Testis (tissue), 3 donors: Measurements from ENCODE around the gene MACROD2. TPM values are rescaled to one million over a fixed set of nuclear protein-coding genes. Genes with fewer than 3 reads are reported as not detected.

Source experiments
- DNase-seq: peaks from one replicate; pipeline ENCODE4 v3.0.0-alpha.2; 2019
- H3K27ac ChIP-seq, 2 donors: fragments of 200-600 bp; sonication (generic); one replicate each; pipeline ENCODE4 v1.5.1; 2019
- H3K27me3 ChIP-seq: fragments of 200-600 bp; sonication (generic); one replicate; pipeline ENCODE4 v1.5.1; 2019
- H3K36me3 ChIP-seq: fragments of 200-600 bp; sonication (generic); one replicate; pipeline ENCODE4 v1.5.1; 2017; ENCODE audit warnings: low read depth; ENCODE audit errors: missing control alignments
- H3K4me1 ChIP-seq: fragments of 200-600 bp; sonication (generic); one replicate; pipeline ENCODE4 v1.5.1; 2019
- H3K4me3 ChIP-seq, 2 donors: fragments of 200-600 bp; sonication (generic); one replicate each; pipeline ENCODE4 v1.5.1; 2017 to 2019
- H3K9me3 ChIP-seq: fragments of 200-600 bp; sonication (generic); one replicate; pipeline ENCODE4 v1.5.1; 2017
- POLR2A ChIP-seq: fragments of 450-650 bp; IDR thresholded peaks from one replicate; pipeline ENCODE4 v1.6.1; 2017; ENCODE audit warnings: antibody characterized with exemption, mild to moderate bottlenecking, moderate library complexity
- WGBS, 2 donors: methylation state at CpG; one replicate each; pipeline ENCODE4 v1.1.5; 2018; 5-methylcytosine and 5-hydroxymethylcytosine counted together
- intact Hi-C: fragments of 100-400 bp; cut with DNase I; formaldehyde crosslinking; loops from one replicate; pipeline ENCODE4 v1.15.1; 2023; ENCODE audit warnings: low total_unique reads
- polyA plus RNA-seq: library from polyadenylated mRNA; stranded (reverse); fragments of 350-450 nt; fragmentation: Illumina TruSeq; extraction: RNeasy Lipid Tissue Mini Kit (QIAGEN cat#74804); gene quantifications from one replicate; pipeline ENCODE4 v1.2.3, GENCODE V29; 2014; ENCODE audit warnings: low read depth, low replicate concordance; ENCODE audit not compliant: insufficient read depth
- total RNA-seq, 2 donors: library from RNA; depleted of rRNA; stranded (reverse); fragments of >200 nt; gene quantifications; one replicate each; pipeline ENCODE4 v1.2.3, GENCODE V29; 2016
- TF ChIP-seq, protein P1 (sequence below), 3 experiments: fragments of 450-650 bp in 2 of 3; fragments of 200-600 bp in 1 of 3; sonication (generic) in 1 of 3; IDR thresholded peaks; one replicate each; pipeline ENCODE4 v1.5.1; 2016 to 2019; ENCODE audit warnings: antibody characterized with exemption in 3 of 3, mild to moderate bottlenecking in 2 of 3, moderate library complexity in 1 of 3

The MACROD2 gene
- total and polyA plus RNA-seq, 3 donors from 2014 or later, result 12.6 to 20.6 (median 16.8) TPM

GRCh38 chr20:14777591-14777990, 782.3 kb downstream of the MACROD2 start:
- intact Hi-C loops, result no loop called here
- 85 to 88% methylated on average over 3 of the region's 3 CpGs for WGBS, 2 donors
- DNase-seq, result no peak
- H3K36me3 ChIP-seq, result no peaks in the 10 kb centered on the region
- TF ChIP-seq, protein P1, sequence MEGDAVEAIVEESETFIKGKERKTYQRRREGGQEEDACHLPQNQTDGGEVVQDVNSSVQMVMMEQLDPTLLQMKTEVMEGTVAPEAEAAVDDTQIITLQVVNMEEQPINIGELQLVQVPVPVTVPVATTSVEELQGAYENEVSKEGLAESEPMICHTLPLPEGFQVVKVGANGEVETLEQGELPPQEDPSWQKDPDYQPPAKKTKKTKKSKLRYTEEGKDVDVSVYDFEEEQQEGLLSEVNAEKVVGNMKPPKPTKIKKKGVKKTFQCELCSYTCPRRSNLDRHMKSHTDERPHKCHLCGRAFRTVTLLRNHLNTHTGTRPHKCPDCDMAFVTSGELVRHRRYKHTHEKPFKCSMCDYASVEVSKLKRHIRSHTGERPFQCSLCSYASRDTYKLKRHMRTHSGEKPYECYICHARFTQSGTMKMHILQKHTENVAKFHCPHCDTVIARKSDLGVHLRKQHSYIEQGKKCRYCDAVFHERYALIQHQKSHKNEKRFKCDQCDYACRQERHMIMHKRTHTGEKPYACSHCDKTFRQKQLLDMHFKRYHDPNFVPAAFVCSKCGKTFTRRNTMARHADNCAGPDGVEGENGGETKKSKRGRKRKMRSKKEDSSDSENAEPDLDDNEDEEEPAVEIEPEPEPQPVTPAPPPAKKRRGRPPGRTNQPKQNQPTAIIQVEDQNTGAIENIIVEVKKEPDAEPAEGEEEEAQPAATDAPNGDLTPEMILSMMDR (IDR thresholded peaks at IDR 0.05), result no peak
- no peak for TF ChIP-seq POLR2A
- H3K4me3 ChIP-seq, result no peak overlapping the region
- no peaks in the 10 kb centered on the region for H3K9me3 ChIP-seq
- H3K27ac ChIP-seq, result no peak overlapping the region
- no peaks in the 10 kb centered on the region for H3K4me1 ChIP-seq
- H3K27me3 ChIP-seq, result no peaks in the 10 kb centered on the region

DNA sequence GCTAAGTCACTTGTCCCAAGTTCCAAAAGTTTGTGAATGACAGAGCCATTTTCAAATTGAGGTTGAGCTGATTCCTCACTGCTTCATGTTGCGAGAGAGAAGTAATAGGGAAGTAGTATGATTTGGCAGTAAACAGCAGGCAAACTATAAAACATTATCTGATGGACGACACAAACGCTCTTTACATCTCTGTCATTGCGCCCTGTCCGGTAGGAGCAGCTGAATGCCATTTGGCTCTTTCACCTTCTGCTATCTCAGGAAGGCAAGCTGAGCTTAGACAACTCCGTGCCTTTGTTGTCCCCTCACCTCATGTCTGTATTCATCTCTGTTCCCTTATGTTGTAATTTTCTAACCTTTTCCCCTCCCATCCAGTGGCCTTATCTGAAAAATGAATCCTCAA, 782.8 kb downstream of the MACROD2 start:
- intact Hi-C loops, result no loop called here
- no peaks in the 10 kb centered on the region for H3K9me3 ChIP-seq
- no peak overlapping the region for H3K4me3 ChIP-seq
- DNase-seq, result no peak
- 80 to 90% methylated on average over 6 of the region's 6 CpGs for WGBS, 2 donors
- H3K27ac ChIP-seq, result no peak overlapping the region
- H3K4me1 ChIP-seq, result no peaks in the 10 kb centered on the region
- no peaks in the 10 kb centered on the region for H3K27me3 ChIP-seq
- TF ChIP-seq, protein P1 (IDR thresholded peaks at IDR 0.05), result no peak
- no peak for TF ChIP-seq POLR2A
- H3K36me3 ChIP-seq, result no peaks in the 10 kb centered on the region

- DNase-seq, result no peak
- WGBS, 2 donors, result 89 to 95% methylated on average over 3 of the region's 3 CpGs
- H3K27me3 ChIP-seq, result no peaks in the 10 kb centered on the region
- no peak overlapping the region for H3K4me3 ChIP-seq
- H3K4me1 ChIP-seq, result no peaks in the 10 kb centered on the region
- intact Hi-C loops, result no loop called here
- no peaks in the 10 kb centered on the region for H3K36me3 ChIP-seq
- H3K27ac ChIP-seq, result no peak overlapping the region
- TF ChIP-seq, protein P1 (IDR thresholded peaks at IDR 0.05), result no peak
- TF ChIP-seq POLR2A, result no peak
- H3K9me3 ChIP-seq, result no peaks in the 10 kb centered on the region
These were observed 783.6 kb downstream of the MACROD2 start for GRCh38 chr20:14778875-14779274.

DNA sequence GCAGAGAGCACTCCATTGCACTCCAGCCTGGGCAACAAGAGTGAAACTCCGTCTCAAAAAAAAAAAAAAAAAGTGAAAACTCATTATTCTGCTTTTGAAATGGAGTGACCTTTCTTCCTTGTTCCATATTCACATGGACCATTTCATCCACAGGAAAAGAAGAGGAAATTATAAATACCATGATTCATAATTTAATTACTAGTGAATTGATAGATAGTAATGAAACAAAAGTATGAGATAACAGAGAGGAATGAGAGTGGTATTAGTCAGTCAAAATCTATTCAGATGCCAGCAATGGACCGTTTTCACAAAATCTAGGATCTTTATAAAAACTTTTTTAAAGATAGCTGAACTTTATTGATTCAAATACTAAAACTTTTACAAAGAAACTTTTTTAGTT, 785.2 kb downstream of the MACROD2 start:
- intact Hi-C loops, result no loop called here
- TF ChIP-seq, protein P1 (IDR thresholded peaks at IDR 0.05), result no peak
- TF ChIP-seq POLR2A, result no peak
- Histone ChIP-seq H3K27me3 (no peaks in the 10 kb centered on the region), H3K9me3 (no peaks in the 10 kb centered on the region), H3K36me3 (no peaks in the 10 kb centered on the region), H3K4me3 (no peak overlapping the region), H3K27ac (no peak overlapping the region), H3K4me1 (no peaks in the 10 kb centered on the region)
- WGBS, 2 donors, result 89 to 94% methylated on average over 2 of the region's 2 CpGs
- DNase-seq, result no peak

DNA sequence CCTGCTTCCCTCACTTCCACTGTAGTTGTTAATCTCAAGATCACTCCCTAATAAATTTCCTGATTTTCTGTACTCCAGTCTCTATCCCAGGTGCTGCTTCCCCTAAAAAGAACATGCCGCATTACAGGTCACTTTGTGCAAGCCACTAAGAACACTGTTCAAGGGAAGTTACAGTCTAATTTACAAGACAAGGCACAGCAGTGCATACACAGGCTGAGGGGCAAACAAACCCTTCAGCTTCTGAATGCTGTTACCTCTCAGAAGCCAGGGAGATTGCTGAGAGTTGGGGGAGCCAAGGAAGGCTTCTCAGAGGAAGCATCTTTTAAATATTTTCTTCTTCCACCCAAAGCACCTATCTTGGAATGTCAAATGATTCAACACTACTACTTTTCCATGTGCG, 787.4 kb downstream of the MACROD2 start:
- TF ChIP-seq, protein P1 (IDR thresholded peaks at IDR 0.05), result no peak
- TF ChIP-seq POLR2A, result no peak
- H3K27me3 ChIP-seq, result no peaks in the 10 kb centered on the region
- intact Hi-C loops, result no loop called here
- WGBS, 2 donors, result 89 to 92% methylated on average over 2 of the region's 2 CpGs
- no peaks in the 10 kb centered on the region for H3K9me3 ChIP-seq
- H3K36me3 ChIP-seq, result no peaks in the 10 kb centered on the region
- no peaks in the 10 kb centered on the region for H3K4me1 ChIP-seq
- DNase-seq, result no peak
- no peak overlapping the region for H3K4me3 ChIP-seq
- no peak overlapping the region for H3K27ac ChIP-seq
